GM21619 (cell line): ENCODE results near the gene CFAP410.
"Not testable (repeated sequence)": the region's sequence is repeated elsewhere in the genome, so short reads cannot be mapped to it uniquely, and the experiment has no call there.

ENCODE experiments used
- ATAC-seq: cut with Tn5 transposase; IDR thresholded peaks from one replicate; pipeline ENCODE4 v1.9.1; 2021; ENCODE audit not compliant: unreplicated experiment

Gene CFAP410

GRCh38 chr21:44288251-44289110 is 50.7 kb downstream of the CFAP410 start:
- ATAC-seq = no peak

GRCh38 chr21:44286716-44287632 is 52.2 kb downstream of the CFAP410 start:
- ATAC-seq = no peak

GRCh38 chr21:44286086-44286715 is 53.0 kb downstream of the CFAP410 start:
- no peak for ATAC-seq

- no peak for ATAC-seq
These were observed 53.8 kb downstream of the CFAP410 start, which contains the start of gene AIRE for GRCh38 chr21:44285138-44285992. TSS of gene AIRE (plus strand) at chr21:44285876. CDS start at chr21:44286007, 131 bp downstream.

GRCh38 chr21:44283948-44284347 is 55.2 kb downstream of the CFAP410 start:
- no peak for ATAC-seq

- not testable (repeated sequence) for ATAC-seq
These were observed 55.9 kb downstream of the CFAP410 start for GRCh38 chr21:44283211-44283785.

GRCh38 chr21:44282370-44282769 is 56.8 kb downstream of the CFAP410 start:
- ATAC-seq = no peak

GRCh38 chr21:44281801-44282200 is 57.4 kb downstream of the CFAP410 start:
- ATAC-seq = no peak

GRCh38 chr21:44279354-44280260 is 59.6 kb downstream of the CFAP410 start:
- ATAC-seq = no peak
